Middle frontal gyrus (tissue), 1 donor: ENCODE data around the gene ATOH1.

Experiments used
- DNase-seq: peaks from one replicate; pipeline ENCODE4 v3.0.0-alpha.2; 2015; ENCODE audit warnings: low spot score; ENCODE audit errors: extremely low spot score

The ATOH1 gene

DNA sequence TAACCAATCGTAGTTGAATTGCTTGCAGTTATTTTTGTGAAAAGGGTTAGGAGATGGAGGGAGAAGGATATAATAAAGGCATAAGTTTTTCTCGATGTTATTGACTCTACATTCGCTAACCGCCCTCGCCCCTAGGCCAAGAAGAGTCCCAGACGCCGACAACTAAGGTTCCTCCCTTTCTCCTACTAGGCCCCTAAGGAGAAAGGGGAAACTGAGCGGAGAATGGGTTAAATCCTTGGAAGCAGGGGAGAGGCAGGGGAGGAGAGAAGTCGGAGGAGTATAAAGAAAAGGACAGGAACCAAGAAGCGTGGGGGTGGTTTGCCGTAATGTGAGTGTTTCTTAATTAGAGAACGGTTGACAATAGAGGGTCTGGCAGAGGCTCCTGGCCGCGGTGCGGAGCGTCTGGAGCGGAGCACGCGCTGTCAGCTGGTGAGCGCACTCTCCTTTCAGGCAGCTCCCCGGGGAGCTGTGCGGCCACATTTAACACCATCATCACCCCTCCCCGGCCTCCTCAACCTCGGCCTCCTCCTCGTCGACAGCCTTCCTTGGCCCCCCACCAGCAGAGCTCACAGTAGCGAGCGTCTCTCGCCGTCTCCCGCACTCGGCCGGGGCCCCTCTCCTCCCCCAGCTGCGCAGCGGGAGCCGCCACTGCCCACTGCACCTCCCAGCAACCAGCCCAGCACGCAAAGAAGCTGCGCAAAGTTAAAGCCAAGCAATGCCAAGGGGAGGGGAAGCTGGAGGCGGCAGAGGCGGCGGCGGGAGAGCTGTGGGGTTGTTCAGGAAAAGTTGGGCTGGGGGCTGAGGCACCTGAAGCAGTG, 5.9 kb downstream of the ATOH1 start:
- no peak for DNase-seq

DNA sequence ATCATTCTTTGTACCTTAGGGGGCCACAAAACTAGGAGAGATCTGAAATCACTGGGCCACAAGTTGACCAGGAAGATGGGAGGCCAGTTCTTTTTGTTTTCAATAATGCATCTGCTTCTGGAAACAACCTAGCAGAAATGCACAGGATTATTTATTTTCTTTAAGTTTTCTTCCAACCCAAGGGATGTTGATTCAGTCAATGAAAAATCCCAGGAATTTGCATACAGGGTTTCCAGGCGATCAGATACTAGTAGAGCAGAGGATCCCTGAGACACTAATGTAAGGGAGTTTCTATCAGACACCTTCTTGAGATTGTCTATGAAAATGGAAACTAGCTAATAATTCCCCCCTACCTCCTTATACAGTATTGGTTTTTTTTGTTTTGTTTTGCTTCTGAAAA, 7.4 kb downstream of the ATOH1 start:
- no peak for DNase-seq

DNA sequence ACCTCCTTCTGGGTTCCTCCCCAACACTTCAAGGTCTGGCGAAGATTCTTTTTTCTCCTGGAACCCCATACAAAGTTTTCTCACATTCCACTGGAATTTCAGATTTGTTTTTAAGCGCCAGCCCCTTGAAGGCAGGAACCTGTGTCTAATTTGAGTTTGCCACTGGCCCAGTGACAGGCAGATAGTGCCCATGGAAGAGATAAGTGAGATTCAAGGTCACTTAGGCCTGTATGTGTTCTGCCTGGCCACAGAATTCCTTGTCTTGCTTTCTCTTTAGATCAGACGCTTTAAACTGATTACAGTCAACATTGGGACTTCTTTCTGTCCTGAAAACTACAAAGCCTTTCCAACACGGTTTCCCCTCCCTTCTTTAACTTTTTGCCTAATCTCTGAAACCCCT, 11.2 kb downstream of the ATOH1 start:
- DNase-seq = no peak

DNA sequence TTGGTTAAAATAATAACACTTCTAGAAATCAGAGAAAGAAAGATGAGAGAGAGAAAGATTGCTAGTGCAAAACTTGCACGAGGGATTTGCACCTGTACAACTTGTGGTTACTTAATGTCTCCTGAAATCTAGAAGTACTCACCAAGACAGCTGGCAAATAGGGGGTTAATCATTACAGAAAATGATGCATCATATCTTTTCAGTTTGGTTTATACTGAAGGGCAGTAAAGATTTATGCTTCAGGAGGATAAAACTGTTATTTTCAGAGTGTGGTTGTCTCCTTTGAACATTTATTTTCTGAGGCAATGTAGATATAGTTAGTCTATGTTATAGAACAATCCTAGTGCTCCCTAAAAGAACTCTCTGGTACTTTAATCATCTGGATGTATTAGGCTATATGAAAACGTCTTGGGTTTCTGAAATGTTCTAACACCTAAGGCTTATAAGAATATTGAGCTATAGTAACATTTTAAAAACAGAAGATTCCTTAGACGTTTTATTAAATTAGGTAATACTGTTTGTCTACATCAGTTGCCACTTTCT, 13.3 kb downstream of the ATOH1 start:
- no peak for DNase-seq

DNA sequence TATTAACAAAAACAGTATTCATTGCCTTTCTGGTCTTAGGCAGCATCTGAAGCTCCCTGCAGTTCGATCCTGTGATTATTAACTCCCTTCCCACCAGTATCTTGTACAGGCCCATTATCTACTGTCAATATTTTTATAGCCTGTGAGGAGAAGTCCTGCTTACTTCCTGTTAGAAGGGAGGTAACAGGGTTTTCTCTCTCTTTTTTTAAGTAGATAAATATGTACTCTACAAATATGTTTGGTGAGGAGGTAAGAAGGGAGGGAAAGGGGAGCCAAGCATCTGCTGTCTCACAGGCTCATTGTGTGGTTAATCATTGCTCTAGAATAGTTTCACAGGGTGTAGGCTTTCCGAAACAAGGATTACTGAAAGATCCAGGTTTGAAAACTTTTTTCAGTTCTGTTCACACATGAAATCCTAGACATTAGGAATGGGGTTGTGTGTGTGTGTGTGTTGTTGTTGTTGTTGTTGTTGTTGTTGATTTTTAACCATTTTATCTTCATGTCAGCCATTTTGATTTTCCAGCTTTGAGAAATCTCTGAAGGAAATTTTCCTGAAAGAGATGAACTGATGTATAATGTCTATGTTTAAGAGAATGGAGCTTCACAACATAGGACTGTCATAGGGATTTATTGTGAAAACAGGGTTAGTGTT, 14.2 kb downstream of the ATOH1 start:
- DNase-seq = no peak

DNA sequence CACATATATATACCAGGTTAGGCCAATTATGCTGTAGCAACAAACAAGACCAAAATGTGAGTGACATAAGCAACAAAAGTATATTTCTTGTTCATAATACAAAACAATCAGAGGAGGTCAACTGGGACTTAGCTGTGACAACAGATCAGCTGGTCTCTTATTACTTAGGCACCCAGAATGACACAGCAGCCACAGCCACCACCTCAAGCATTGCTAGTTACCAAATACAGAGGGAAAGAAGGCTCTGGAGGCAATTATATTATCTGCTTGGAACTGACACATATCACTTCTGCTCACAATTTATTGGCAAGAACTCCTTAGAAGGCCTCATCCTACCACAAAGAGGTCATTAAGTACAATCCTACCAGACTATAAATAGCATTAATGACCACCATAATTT, 15.2 kb downstream of the ATOH1 start:
- DNase-seq = no peak

DNA sequence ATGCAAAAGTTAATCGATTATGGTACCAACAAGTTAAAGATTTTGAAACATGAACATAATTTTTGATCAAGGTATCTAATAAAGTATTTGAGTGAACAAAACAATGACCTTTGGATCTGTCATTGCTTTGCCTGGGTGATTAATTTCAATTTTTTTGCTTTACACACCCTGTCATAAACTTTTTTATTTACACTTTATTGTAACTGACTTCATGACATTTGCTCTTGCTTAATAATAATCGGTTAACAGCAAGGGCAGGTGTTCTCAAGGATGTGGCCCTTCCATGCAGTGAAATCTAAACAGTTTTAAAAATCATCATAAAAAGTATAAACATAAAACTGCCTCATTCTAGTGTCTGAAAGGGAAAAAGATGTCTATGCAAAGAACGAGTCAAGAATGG, 24.1 kb downstream of the ATOH1 start:
- DNase-seq = no peak

DNA sequence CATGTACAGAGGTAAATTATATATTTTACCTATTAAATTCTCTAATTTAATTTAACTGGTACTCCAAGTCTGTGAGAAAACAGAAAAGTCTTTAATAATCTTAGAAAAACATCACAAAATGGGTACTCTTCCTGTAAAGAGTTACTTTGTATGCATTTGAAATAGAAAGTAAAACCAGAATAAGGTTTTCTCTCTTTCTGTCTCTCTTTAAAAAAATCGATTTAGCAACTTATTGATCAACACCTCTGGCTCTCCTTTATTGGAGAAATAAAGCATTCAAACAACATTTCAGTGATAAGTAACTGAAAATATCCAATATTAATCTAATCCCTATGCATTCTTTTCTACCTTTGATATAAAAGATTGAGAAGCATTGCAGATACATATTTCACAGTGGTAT, 27.4 kb downstream of the ATOH1 start:
- no peak for DNase-seq

DNA sequence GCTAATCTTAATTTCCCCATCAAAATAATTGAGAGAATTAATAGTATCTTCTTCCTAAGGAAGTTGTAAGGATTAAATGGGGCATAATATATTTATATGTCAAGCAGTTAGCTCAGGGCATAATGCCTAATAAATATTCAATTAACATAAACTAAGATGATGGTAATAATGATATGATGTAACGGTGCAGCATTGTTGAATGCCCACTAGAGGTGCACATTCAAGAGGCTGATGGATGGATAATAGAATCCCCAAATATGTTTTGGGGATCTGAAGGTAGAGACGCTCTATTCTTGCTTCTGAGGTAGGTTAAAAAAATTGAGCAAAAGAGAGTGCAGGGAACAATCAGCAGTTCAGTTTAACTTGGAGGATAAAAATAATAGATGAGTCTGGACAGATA, 37.1 kb downstream of the ATOH1 start:
- DNase-seq = no peak

DNA sequence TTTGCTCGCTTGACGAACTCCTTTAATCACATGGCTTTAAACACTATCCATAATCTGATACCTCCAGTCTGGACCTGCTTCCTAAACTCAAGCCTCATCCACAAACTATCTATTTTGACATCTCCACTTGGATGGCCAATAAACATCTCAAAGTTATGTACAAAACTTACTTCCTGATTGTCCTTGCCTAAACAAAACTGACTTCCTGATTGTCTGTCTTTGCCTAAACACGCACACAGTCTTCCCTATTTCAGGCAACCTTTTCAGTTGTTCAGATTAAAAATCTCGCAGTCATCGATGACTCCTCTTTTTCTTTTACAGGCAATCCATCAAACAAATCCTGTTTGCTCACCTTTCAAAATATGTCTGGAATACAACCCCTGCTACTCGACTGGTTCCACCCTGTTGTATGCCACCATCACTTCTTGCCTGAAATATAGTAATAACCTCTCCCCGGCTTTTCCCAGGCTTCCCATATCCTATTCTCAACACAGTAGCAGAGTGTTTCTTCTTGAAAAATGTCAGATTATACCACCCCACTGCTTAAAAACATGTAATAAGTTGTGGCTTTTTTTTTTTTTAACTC, 39.0 kb downstream of the ATOH1 start:
- no peak for DNase-seq

DNA sequence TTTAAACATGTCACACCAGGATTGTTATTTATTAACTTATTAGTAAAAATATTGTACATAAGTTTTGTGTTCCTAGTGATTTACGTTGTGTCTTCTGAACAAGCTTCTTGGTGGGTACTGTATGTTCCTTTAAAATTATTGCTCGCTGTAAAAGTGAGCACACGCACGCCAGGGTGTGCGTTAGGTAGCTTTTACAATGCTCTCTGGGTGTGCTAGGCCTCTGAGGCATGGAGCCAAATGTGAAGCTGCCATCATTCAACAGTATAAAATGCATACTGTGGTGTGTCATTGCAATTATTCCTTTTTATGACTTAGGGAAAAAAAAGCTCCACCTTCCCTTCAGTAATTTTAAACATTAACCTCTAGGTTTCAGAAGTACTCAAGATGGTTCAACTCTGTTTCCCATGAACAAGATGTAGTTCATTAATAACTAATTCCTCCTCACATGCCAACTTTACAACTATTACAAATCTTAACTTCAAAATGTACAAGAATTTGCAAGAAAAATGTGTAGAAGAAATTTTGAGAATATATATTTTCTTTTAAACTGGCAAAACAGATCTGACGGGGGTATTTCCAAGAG, 42.4 kb downstream of the ATOH1 start:
- DNase-seq = no peak

DNA sequence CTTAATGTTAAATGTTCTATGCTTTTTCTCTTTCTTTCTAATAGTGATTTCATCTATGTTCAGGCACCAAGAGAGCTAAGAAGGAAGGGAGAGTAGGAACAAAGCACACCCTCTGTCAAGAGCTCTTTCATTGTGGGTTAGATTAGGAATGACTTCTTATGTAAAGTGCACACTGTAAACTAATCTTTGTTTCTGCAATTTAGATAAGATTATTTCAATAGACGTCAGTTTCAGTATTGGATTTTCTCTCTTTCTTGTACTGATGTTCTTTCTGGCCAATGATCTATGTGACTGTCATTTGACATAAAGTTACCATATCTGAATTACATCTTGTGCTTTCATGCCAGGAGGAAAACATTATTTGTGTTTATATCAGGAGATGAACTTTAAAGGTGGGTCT, 48.2 kb downstream of the ATOH1 start:
- DNase-seq = no peak

DNA sequence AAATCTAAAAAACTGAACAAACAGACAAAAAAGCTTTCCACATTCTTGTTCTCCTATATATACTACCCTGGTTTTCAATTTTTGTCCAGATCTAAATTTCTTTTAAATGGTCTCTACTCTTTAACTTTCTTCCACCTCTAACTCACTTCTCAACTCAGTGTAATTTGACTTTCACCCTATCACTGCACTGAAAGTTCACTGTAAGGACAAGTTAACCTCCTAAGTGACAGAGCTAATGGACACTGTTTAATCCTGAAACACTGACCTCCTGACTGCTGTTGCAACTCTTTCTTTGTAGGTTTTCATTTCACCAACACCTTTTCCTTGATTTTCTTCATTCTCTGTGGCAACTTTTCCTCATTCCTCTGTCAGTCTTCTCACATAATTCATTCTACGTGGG, 50.0 kb downstream of the ATOH1 start:
- DNase-seq = no peak

DNA sequence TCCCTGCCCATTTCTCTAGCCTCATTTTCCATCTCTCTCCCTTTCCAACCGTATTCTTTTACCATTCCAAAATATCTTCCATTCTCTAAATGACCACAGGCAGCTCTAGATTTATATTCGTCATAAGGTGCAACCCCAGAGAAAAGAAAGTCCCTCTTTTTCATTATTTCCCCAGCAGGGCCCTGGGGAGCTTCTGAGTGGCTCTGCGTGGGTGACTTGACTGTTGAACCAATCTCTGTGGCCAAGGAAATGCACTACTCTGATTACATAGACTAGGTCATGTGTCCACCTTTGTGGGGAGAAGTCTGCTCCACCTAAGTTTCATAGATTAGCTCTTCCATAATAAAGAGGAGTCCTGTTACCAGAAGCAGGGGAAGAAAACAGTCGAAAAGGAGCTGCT, 51.4 kb downstream of the ATOH1 start:
- no peak for DNase-seq
